Measurements from ENCODE around the gene KIAA0825. TPM values are rescaled to one million over a fixed set of nuclear protein-coding genes. Genes with fewer than 3 reads are reported as not detected.

KIAA0825 gene
- polyA plus RNA-seq, 1 donor from 2014 or later = 5.1 TPM

- H3K9me3 ChIP-seq (ENCODE audit: low read length) = no peaks in the 10 kb centered on the region
- H3K9me2 ChIP-seq (ENCODE audit: insufficient read depth, low read length) = no peaks in the 10 kb centered on the region
- H2AFZ ChIP-seq (ENCODE audit: low read depth, low read length) = no peak overlapping the region
Observed at GRCh38 chr5:94209272-94209671, 409.1 kb downstream of the KIAA0825 start.

GRCh38 chr5:94199566-94199965 lies 418.8 kb downstream of the KIAA0825 start:
- Histone ChIP-seq H3K27ac (ENCODE audit: low read length) (no peak overlapping the region), H2AFZ (ENCODE audit: low read depth, low read length) (no peak overlapping the region), H3K79me2 (replicated peaks; ENCODE audit: insufficient read depth, low read length) (no peaks in the 10 kb centered on the region), H3K27me3 (ENCODE audit: insufficient read depth, low read depth, low read length) (no peaks in the 10 kb centered on the region), H3K4me2 (ENCODE audit: low read length) (no peak overlapping the region), H3K4me3 (ENCODE audit: low read length) (no peak overlapping the region), H3K36me3 (ENCODE audit: insufficient read depth, low read length) (no peaks in the 10 kb centered on the region), H3F3A (ENCODE audit: insufficient read depth, low read length, poor library complexity, severe bottlenecking) (no peaks in the 10 kb centered on the region), H3K9me2 (ENCODE audit: insufficient read depth, low read length) (no peaks in the 10 kb centered on the region), H3K9me3 (ENCODE audit: low read length) (no peaks in the 10 kb centered on the region), H4K20me1 (ENCODE audit: insufficient read depth) (no peaks in the 10 kb centered on the region), H3K9ac (ENCODE audit: low read length) (no peak overlapping the region)
- TF ChIP-seq EP300 (conservative IDR thresholded peaks at IDR 0.05; ENCODE audit: poor library complexity, severe bottlenecking) = no peak
- TF ChIP-seq EZH2 (IDR thresholded peaks at IDR 0.05; ENCODE audit: borderline replicate concordance, insufficient read depth, low read length, poor library complexity, severe bottlenecking) = no peak
- no peak for TF ChIP-seq MXI1 (conservative IDR thresholded peaks at IDR 0.05; ENCODE audit: poor library complexity, severe bottlenecking)
- TF ChIP-seq RAD21 (conservative IDR thresholded peaks at IDR 0.05) = no peak
- TF ChIP-seq TAF1 (IDR thresholded peaks at IDR 0.05; ENCODE audit: low read depth) = no peak
- no peak for TF ChIP-seq SMC3 (conservative IDR thresholded peaks at IDR 0.05; ENCODE audit: poor library complexity)
- no peak for TF ChIP-seq POLR2AphosphoS5 (IDR thresholded peaks at IDR 0.05)
- TF ChIP-seq, protein P1, sequence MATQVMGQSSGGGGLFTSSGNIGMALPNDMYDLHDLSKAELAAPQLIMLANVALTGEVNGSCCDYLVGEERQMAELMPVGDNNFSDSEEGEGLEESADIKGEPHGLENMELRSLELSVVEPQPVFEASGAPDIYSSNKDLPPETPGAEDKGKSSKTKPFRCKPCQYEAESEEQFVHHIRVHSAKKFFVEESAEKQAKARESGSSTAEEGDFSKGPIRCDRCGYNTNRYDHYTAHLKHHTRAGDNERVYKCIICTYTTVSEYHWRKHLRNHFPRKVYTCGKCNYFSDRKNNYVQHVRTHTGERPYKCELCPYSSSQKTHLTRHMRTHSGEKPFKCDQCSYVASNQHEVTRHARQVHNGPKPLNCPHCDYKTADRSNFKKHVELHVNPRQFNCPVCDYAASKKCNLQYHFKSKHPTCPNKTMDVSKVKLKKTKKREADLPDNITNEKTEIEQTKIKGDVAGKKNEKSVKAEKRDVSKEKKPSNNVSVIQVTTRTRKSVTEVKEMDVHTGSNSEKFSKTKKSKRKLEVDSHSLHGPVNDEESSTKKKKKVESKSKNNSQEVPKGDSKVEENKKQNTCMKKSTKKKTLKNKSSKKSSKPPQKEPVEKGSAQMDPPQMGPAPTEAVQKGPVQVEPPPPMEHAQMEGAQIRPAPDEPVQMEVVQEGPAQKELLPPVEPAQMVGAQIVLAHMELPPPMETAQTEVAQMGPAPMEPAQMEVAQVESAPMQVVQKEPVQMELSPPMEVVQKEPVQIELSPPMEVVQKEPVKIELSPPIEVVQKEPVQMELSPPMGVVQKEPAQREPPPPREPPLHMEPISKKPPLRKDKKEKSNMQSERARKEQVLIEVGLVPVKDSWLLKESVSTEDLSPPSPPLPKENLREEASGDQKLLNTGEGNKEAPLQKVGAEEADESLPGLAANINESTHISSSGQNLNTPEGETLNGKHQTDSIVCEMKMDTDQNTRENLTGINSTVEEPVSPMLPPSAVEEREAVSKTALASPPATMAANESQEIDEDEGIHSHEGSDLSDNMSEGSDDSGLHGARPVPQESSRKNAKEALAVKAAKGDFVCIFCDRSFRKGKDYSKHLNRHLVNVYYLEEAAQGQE (IDR thresholded peaks at IDR 0.05; ENCODE audit: borderline replicate concordance) = no peak
- TF ChIP-seq CTCF (IDR thresholded peaks at IDR 0.05; ENCODE audit: poor library complexity, severe bottlenecking) = no peak

More at GRCh38 chr5:94209272-94209671, 409.1 kb downstream of the KIAA0825 start:
- TF ChIP-seq POLR2AphosphoS5 (IDR thresholded peaks at IDR 0.05) (no peak), MXI1 (conservative IDR thresholded peaks at IDR 0.05; ENCODE audit: poor library complexity, severe bottlenecking) (no peak), SMC3 (conservative IDR thresholded peaks at IDR 0.05; ENCODE audit: poor library complexity) (no peak), TAF1 (IDR thresholded peaks at IDR 0.05; ENCODE audit: low read depth) (no peak), RAD21 (conservative IDR thresholded peaks at IDR 0.05) (no peak), CTCF (IDR thresholded peaks at IDR 0.05; ENCODE audit: poor library complexity, severe bottlenecking) (no peak), EZH2 (IDR thresholded peaks at IDR 0.05; ENCODE audit: borderline replicate concordance, insufficient read depth, low read length, poor library complexity, severe bottlenecking) (no peak), EP300 (conservative IDR thresholded peaks at IDR 0.05; ENCODE audit: poor library complexity, severe bottlenecking) (no peak)
- TF ChIP-seq, protein P1 (IDR thresholded peaks at IDR 0.05; ENCODE audit: borderline replicate concordance) = no peak
- Histone ChIP-seq H3F3A (ENCODE audit: insufficient read depth, low read length, poor library complexity, severe bottlenecking) (no peaks in the 10 kb centered on the region), H3K36me3 (ENCODE audit: insufficient read depth, low read length) (no peaks in the 10 kb centered on the region), H3K9ac (ENCODE audit: low read length) (no peak overlapping the region), H3K4me3 (ENCODE audit: low read length) (peak overlapping the region; percentile 15), H4K20me1 (ENCODE audit: insufficient read depth) (no peaks in the 10 kb centered on the region), H3K79me2 (replicated peaks; ENCODE audit: insufficient read depth, low read length) (no peaks in the 10 kb centered on the region), H3K4me2 (ENCODE audit: low read length) (peak overlapping the region; percentile 1), H3K27me3 (ENCODE audit: insufficient read depth, low read depth, low read length) (no peaks in the 10 kb centered on the region), H3K27ac (ENCODE audit: low read length) (no peak overlapping the region)
